ENCODE measurements around the gene GINS2. TPM values are rescaled to one million over a fixed set of nuclear protein-coding genes. Genes with fewer than 3 reads are reported as not detected.

GINS2 gene
- total and polyA plus RNA-seq, 2 experiments from 2014 or later: 40.5 to 44.4 TPM

DNA sequence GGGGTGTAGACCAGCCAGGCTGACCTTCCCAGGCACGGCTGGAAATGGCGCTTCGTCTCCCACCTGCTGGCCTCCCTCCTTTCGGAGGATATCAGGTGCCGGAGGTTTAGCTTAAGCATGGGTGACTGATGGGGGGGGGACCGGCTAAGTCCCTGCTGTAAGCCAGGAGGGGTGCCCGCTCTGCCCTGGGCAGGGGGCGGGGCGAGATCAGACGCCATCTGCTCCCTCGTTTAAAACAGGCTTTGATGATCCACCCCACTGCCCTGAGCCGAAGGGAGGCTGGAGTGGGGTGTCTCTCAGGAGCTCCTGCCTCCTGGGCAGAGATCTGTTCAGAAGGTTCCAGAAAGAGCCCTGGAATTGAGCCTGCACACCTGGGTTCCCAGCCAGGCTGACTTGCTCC lies 36.2 kb upstream of the GINS2 start:
- Histone ChIP-seq H4K20me1 (replicated peaks; ENCODE audit: insufficient read depth) (no peaks in the 10 kb centered on the region), H3F3A (replicated peaks; ENCODE audit: low read depth) (no peaks in the 10 kb centered on the region), H3K9me2 (ENCODE audit: insufficient read depth) (no peaks in the 10 kb centered on the region), H3K36me3 (ENCODE audit: insufficient read depth) (no peaks in the 10 kb centered on the region), H3K79me2 (replicated peaks; ENCODE audit: insufficient read depth) (no peaks in the 10 kb centered on the region), H2AFZ (no peak overlapping the region), H3K27ac (ENCODE audit: low read depth) (no peak overlapping the region), H3K4me1 (ENCODE audit: insufficient read depth) (no peaks in the 10 kb centered on the region), H3K27me3 (ENCODE audit: insufficient read depth) (no peaks in the 10 kb centered on the region), H3K4me2 (no peak overlapping the region), H3K4me3 (no peak overlapping the region)
- TF ChIP-seq ZNF462 (CRISPR knock-in tag; IDR thresholded peaks at IDR 0.05): no peak
- TF ChIP-seq, protein P1, sequence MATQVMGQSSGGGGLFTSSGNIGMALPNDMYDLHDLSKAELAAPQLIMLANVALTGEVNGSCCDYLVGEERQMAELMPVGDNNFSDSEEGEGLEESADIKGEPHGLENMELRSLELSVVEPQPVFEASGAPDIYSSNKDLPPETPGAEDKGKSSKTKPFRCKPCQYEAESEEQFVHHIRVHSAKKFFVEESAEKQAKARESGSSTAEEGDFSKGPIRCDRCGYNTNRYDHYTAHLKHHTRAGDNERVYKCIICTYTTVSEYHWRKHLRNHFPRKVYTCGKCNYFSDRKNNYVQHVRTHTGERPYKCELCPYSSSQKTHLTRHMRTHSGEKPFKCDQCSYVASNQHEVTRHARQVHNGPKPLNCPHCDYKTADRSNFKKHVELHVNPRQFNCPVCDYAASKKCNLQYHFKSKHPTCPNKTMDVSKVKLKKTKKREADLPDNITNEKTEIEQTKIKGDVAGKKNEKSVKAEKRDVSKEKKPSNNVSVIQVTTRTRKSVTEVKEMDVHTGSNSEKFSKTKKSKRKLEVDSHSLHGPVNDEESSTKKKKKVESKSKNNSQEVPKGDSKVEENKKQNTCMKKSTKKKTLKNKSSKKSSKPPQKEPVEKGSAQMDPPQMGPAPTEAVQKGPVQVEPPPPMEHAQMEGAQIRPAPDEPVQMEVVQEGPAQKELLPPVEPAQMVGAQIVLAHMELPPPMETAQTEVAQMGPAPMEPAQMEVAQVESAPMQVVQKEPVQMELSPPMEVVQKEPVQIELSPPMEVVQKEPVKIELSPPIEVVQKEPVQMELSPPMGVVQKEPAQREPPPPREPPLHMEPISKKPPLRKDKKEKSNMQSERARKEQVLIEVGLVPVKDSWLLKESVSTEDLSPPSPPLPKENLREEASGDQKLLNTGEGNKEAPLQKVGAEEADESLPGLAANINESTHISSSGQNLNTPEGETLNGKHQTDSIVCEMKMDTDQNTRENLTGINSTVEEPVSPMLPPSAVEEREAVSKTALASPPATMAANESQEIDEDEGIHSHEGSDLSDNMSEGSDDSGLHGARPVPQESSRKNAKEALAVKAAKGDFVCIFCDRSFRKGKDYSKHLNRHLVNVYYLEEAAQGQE (IDR thresholded peaks at IDR 0.05; ENCODE audit: unreplicated experiment): no peak
- no peak for TF ChIP-seq ZNF114 (CRISPR knock-in tag; IDR thresholded peaks at IDR 0.05)
- TF ChIP-seq CTCF (conservative IDR thresholded peaks at IDR 0.05; ENCODE audit: low read depth in 2 of 2): no peak
- no peak for TF ChIP-seq JUNB (IDR thresholded peaks at IDR 0.05; ENCODE audit: unreplicated experiment)
- no peak for TF ChIP-seq NANOG (IDR thresholded peaks at IDR 0.05; ENCODE audit: borderline replicate concordance)
- H3K9me3 Mint-ChIP-seq: no peaks in the 10 kb centered on the region
- no peaks in the 10 kb centered on the region; the same call in 2 of the 3 replicates for H3K36me3 Mint-ChIP-seq (ENCODE audit: low read depth)
- peaks cover 8% of the 10 kb centered on the region for H3K4me1 Mint-ChIP-seq
- no peak overlapping the region for H3K4me3 Mint-ChIP-seq
- no peak overlapping the region for H3K27ac Mint-ChIP-seq
- DNase-seq (ENCODE audit: low spot score) (no peak), ATAC-seq (no peak)
- H3K27me3 Mint-ChIP-seq (ENCODE audit: insufficient read depth, low read depth, poor library complexity): peaks cover 14% of the 10 kb centered on the region
